NCI-H2107 treated with DMSO at 0.1 percent for 48 hours (cell line): ENCODE measurements around the gene TAGAP.
A peak's percentile ranks its signal among the peaks of the same experiment; 100 is the strongest.
"Not testable (repeated sequence)": the region's sequence is repeated elsewhere in the genome, so short reads cannot be mapped to it uniquely, and the experiment has no call there.

ENCODE experiments used
- DNase-seq: peaks from one replicate; lab custom pipeline; 2025; ENCODE audit not compliant: unreplicated experiment; lab: John Stamatoyannopoulos, UW

The TAGAP gene

DNA sequence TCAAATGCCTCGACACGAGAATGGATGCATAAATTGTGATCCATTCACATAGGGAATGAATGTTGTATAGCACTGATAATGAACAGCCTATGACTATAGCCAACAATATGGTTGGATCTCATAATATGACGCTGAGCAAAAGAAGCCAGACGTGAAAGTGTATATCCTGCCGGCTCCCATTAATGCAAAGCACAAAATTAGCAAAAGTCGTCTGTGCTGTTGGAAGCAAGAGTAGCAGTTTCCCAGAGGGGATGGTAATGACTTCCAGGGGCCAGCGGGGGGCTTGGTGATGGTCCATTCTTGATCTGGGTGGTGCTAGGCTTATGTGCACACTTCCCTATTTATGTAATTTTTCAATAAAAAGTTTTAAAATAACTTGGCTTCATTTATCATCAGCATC, 1.0 kb upstream of the TAGAP start:
- DNase-seq: no peak

DNA sequence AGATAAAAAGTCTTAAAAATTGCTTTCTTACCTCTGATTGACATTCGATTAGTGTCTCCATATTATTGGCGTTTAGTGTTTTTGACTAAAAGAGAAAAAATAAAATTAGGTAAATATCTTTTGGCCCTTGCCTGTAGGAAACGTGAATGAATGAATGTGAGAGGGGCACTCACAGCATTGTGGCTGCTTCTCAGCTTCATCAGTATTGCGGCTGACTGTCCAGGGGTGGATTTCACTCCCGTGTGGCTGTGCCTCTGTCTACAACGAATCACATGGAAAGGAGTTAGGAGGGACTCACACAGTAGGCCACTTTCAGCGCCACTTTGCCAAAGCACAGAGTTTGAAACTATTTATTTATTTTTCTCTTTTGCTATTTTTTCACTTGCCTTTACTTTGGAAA, 844 bp downstream of the TAGAP start:
- no peak for DNase-seq

DNA sequence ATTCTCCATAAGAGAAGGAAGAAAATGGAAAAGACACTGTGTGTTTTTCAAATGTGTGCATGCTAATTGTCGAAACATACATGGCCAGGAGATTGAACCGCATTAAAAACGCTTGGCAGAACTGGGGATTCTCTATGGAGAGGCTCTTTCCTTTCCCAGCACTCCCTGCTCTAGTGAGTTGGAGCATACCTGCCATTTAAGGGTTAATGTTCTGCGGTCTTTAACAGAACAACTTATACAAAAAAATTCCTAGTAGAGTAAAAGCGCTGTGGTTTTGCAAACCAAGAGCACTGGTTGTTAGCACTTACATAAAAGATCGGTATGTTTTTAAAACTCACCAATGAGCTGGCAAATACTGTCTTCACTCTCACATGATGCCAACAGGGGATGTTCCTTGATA, 1.5 kb downstream of the TAGAP start:
- DNase-seq: peak; percentile 54

GRCh38 chr6:159042826-159043181, 2.0 kb downstream of the TAGAP start:
- DNase-seq: no peak

DNA sequence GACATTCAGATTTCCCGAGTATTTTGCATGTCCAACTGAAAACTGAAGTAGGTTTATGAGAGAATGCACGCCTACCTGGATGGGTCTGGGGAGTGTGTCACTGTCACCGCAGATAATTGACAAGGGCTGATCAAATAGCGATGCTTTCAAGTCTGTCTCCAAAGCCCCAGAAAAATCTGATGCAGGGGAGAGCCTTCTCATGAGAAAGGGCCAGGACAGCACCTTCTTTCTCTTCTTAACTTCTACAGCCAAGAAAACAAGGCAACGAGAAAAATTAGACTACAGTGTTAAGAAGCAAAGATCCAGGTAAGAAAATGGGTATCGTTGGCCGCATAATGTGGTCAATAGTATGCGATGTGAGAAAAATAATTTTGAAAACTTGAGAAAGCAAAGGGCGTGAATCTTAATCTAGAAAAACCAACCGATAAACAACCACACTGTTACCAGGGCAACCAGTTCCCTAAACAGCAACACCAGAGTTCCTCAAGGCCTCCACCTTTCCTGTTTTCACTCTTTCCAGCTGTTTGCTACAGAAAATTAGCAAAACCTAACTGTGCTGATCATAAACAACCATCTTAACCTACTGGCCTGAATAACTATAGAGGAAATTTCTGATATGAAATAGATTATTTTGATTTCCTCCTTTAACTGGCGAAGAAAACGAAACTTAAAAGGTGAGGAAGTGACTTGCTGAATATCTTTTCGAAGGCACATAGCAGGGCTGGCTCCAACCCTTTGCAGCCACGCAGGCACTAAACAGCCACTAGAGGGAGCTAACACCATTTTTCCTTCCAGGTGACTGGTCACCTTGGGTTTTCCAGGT, 2.6 kb downstream of the TAGAP start:
- DNase-seq: peak; percentile 81

DNA sequence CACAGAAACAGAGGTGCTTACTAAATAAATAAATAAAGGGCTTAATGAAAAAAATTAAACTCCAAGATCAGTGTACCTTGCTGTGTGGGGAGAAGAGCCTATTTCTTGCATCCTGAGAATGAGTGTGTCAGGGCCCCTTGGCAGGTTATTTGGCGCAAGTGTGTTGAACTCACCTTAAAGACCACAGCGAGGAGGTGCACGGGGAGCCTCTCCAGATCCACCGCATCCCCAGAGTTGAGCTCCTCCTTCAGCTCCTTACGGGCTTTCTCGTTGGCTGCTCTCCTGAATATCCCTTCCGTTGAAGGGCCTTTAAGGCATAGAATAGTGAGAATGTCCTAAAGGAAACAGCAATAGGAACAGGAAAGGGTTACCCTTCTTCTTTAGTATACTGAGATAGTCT, 3.6 kb downstream of the TAGAP start:
- no peak for DNase-seq

DNA sequence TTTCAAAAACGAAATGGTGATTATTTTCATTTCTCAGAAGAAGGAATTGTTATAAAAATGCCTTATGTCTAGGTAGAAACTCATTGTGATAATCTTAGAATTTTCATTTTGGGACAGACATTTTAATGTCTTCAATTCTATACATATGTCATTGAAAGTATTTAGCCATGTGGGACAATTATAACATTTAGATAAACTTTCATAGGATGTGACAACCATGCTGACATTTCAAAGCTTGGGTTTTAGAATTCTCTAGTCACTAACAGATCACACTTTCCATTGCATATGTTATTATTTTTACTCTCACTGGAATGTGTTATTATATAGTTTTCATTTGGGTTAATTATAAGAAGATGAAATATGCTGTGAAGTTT, 4.9 kb downstream of the TAGAP start:
- DNase-seq: no peak

- no peak for DNase-seq
These were observed 5.6 kb downstream of the TAGAP start for GRCh38 chr6:159038914-159039884.

- DNase-seq: not testable (repeated sequence)
These were observed 6.5 kb downstream of the TAGAP start for GRCh38 chr6:159038318-159038717.

DNA sequence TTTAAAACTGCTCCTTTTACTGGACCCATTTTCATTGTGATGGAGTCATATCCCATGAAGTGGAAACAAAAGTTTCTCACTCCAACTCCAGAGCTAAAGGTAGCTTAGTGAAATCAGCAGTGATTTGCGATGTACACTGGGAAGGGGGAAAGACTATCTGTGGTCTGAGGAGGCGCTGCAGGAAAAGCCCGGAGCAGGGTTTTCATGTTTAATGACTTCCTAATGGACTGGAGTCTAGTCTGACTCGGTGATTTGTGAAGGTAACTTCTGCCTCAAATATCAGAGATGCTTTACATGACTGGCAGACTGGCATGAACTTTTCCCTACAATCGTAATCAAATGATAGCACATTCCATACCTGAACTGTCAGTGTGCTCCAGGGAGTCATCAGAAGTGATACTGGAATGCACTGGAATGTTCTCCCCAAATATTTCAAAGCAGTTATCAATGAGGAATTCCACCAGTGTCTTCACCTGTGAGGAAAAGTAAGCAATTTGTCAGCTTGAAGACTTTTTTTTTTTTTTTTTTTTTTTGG, 7.0 kb downstream of the TAGAP start:
- no peak for DNase-seq

DNA sequence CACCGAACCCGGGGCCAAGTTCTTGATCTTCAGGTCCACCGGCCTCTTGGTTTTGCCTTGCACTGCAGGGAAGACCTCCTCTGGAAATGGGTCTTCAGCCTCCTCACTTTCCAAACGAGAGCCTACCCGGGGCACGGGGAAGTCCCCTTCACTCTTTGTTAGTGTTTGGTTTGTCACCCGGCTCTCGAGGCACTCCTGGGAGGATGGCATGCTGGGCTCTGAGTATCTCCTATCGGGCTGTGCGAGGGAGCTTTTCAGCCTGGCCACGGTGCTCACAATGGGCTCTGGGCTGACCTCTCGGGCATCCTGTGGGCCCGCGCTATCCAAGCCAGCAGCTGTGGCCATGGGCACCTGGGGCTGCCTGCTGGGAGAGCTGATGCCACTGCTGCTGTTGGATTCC, 8.1 kb downstream of the TAGAP start:
- DNase-seq: no peak

- no peak for DNase-seq
These were observed 8.9 kb downstream of the TAGAP start for GRCh38 chr6:159035891-159036290.

DNA sequence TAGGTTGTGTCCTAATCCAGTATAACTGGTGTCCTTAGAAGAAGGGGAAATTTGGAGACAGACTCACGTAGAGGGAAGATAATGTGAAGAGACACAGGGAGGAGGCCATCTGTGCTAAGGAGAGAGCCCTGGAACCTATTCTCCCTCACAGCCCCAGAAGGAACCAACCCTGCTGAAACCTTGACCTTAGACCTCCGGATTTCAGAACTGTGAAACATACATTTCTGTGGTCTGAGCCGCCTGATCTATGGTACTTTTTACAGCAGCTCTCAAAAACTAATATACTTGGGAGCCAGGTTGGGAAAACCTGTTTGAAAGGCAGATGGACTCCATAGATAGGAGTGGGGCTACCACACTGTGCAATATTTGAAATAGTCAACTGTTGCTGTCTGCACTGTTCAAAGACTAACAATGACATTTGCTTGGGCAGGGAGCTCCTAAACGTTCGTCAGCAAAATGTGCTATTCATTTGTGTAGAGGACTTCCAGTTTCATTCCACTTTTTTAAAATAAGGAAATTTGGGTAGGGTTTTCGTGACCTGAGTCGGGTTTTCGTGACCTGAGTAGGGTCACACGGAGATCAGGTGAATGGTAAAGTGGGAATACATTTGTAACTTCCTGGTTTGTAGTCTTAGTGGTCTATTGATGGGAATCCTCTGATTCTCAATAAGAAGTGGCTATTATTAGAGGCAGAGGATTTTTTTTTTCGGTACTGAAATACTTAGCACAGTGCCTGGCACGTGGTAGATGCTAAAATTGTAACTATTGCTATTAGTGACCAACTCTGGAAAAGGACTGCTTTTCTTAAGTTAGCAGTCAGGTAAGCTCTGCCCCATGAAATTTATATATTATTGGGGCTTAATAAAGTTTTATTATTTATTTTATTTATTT, 11.4 kb downstream of the TAGAP start:
- DNase-seq: no peak

DNA sequence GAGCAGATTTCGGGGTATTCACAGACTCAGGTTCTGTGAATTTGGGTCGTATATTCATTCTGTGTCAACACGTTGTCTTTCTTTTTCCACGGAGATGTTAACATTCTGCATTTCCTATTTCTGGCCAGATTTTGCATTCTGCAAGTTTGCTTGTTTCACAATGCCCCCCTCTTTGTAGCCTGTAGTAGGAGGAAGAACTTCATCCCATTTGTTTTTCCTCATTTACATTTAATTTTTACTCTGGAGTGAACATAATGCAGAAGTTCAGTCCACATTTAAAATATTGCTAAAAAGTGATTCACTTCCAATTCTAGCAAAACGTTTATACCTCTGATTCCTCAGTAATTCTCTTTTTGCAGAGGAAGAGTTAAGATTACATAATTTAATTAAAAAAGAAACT, 12.9 kb downstream of the TAGAP start:
- DNase-seq: no peak

DNA sequence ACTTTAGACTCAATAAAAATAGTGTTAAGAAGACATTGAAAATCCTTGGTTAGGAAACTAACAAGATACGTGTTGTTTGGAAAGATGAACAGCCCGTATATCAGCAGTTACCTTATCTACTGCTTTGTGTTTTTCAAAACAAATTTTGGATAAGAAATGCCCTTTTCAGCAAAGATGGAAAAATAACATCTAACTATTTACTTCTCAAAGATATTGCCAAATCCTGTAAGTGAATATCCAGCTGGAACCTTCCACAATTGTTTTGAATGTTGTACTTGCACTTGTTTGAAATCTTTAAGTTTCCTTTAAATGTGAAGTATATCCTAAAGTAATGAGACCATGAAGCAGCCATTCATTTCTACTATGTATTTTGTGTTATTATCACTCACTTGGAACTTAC, 14.6 kb downstream of the TAGAP start:
- DNase-seq: no peak

DNA sequence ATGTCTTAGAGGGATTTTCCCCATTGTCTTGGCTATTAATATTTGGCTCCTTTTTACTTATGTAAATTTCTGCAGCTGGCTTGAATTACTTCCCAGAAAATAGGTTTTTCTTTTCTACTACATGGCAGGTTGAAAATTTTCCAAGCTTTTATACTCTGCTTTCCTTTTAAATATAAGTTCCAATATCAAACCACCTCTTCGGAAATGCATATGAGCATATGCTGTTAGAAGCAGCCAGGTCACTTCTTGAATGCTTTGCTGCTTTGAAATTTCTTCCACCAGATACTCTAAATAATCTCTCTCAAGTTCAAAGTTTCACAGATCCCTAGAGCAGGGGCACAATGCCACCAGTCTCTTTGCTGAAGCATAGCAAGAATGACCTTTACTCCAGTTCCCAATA, 19.6 kb downstream of the TAGAP start:
- not testable (repeated sequence) for DNase-seq

- no peak for DNase-seq
These were observed 20.9 kb downstream of the TAGAP start for GRCh38 chr6:159023893-159024292.

DNA sequence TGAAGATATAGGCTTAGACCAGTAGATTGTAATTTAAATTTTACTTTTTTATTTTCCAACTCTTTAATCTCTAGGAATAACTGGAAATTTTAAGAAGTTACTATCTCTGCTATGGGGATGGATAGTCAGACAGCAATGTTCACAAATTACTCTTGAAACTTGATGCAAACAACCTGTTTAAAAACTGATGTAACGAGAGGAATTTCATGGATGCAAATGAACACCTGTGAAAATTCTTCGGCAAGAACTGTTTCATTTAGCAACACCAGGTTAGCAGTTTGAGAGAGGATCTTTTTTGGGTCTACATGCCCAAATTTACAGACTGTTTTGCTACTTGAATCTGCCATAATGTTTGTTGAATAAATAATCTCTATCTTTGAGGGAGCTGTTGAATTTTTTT, 24.8 kb downstream of the TAGAP start:
- no peak for DNase-seq

GRCh38 chr6:159017757-159018559, 26.8 kb downstream of the TAGAP start:
- no peak for DNase-seq

DNA sequence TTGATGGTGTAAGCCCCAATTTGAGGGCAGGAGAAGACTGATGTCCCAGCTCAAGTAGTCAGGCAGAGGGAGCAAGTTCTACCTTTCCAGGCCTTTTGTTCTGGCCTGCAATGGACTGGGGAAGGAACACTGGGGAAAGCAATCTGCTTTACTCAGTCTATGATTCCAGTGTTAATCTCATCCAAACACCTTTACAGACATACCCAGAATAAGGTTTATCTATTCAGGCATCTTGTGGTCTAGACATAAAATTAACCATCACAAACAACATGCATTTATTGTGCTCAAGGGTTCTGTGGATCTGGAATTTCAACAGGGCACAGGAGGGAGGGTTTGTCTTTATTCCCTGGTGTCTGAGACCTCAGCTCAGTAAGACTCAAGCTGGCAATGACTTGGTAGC, 30.4 kb downstream of the TAGAP start:
- DNase-seq: no peak
